ENCODE measurements around the gene CTPS1.

The CTPS1 gene

DNA sequence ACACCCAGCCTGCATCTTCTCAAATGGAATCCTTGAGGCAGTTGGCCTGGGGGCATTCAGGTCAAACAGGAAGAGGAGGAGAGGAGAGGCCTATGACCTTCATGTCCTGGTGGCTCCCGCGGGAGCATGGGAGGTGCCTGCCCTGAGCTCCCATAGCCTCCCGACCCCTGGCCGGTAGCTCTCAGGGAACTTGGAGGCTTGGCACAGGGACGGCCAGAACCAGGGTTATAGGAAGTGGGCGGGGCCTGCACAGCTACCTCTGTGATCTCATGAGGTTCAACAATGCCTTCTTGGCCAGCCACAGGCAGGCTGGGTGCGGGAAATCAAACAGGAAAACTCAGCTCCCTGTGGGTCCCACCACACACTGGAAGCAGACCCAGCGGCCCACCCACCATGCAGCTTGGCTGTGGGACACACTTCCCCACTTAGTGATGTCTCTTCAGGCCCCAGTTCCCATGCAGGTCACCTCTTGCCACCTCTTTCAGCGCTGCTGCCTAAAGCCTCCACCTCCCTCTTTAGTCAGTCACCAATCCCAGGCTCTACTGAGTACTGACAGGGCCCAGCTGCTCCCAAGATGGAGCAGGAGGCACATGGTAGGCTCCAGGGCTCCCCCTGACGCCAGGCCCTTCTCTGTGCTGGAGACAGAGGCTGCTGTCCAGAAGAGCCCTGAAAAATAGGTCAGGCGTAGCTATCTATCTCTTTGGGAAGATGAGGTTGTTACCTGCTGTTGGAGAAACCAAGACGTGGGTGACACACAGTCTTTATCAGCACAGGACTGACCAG is 42.2 kb downstream of the CTPS1 start, which contains the start of gene SLFNL1:
Gene SLFNL1, minus strand, starts transcription at position 200 of the 783 bp plus-strand sequence. CDS start 1,065 bp downstream, outside the sequence.
- no peak for DNase-seq (ENCODE audit: low read depth in 1 of 2, low spot score in 1 of 2)

DNA sequence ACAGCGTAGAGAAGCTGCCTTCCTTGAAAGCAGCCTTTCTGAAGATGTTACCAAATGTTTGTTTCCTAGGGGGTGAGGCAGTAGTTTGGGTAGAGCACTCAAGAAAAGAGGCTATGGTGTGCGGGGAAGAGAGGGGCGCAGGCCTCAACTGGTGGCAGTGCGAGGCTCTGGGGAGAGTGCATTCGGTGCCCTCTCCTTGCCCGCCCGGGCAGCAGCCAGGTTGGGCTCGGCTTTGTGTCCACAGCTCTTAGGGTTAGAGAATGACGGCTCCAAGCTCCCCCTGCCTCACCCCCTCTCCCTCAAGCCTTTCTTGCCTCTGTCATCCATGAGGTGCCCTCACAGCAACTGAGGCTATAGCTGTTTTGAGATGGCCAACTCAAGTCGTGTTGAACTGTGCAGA is 42.9 kb downstream of the CTPS1 start:
- no peak for DNase-seq (ENCODE audit: low read depth in 1 of 2, low spot score in 1 of 2)

DNA sequence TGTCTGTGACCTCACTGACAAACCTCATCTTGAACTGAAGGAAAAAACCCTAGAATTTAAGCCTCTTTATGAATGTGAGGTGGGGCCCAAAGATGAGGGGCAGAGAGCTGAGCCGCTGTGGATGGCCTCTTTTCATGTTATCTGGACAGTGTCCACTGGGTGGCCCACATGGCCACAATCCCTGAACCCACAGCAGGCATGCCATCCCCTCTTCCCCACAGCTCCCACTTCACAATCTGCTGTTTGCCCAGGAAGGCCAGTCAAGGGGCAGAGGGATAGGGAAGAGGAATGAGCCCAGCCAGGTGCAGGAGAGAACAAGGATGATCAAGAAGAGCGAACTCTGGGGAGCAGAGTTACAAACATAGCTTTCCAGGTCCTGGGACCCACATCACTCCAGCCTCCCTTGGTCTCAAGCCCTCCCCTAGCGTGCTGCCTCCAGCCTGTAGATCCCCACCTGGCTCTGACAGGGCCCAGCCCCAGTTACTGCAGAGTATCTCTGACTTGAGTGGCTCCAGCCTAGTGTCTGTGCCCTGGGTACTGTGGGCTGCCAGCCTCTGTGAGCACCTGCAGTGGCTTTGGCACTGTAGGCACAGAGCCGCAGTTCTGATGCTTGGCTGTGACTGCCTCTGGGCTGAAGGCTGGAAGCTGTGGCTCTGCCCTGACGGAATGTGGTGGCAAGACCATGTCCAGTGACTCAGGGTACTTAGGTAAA is 43.9 kb downstream of the CTPS1 start:
- no peak for DNase-seq (ENCODE audit: low read depth in 1 of 2, low spot score in 1 of 2)

DNA sequence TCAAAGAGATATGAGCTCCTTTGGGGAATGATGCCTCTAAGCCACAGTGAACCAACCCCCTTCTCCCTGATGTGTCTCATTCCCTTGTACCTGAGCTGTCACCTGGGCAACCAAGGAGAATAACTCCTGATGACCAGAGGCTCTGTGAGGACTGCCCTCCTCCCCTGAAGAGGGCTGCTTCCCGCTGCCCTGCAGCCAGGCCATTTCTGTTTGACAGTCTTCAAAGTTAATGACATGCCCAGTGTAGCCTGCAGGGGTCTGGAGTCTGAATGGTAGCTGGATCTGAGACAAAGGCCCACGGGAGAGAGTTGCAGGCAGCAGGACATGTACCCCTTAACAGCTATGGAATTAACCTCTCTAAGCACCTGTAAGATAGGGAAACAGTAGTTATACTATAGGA is 45.5 kb downstream of the CTPS1 start:
- DNase-seq (ENCODE audit: low read depth in 1 of 2, low spot score in 1 of 2): no peak

DNA sequence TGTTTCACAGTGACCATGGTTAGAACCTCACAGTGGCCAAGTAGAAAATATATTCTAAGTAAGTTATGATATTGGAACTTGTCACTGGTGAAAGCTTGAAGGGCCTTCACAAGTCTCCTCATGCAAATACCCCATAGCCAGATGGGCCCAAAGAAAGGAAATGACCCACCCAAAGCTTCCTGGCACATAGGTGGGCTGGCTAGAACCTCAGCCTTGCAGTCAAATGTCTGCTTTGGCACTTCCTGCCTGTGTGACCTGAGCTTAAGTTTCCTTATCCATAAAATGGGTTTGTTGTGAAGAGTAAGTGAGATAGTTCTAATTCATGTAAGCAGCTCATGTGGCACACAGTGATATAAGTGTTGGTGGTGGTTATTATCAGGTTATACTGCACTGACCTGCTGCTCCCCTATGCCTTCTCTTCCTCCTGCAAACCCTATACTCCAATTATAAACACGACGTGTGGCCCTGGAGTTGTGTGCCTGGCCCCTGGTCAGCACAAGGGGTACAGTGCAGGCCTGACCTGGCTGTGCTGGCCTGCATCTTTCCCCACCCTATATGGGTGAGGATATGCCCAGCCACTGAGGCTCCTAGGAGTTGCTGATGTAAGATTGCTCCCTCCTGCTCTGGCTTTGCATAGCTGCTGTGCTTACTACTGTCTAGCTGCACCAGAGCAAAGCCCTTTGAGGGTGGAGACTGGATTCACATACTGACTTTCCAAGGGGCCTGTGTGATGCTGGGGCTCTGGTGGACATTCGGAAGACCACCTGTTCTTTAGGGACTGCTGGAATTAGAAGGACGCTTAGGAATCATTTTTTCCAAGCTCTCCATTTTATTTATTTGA is 46.7 kb downstream of the CTPS1 start:
- no peak for DNase-seq (ENCODE audit: low read depth in 1 of 2, low spot score in 1 of 2)

DNA sequence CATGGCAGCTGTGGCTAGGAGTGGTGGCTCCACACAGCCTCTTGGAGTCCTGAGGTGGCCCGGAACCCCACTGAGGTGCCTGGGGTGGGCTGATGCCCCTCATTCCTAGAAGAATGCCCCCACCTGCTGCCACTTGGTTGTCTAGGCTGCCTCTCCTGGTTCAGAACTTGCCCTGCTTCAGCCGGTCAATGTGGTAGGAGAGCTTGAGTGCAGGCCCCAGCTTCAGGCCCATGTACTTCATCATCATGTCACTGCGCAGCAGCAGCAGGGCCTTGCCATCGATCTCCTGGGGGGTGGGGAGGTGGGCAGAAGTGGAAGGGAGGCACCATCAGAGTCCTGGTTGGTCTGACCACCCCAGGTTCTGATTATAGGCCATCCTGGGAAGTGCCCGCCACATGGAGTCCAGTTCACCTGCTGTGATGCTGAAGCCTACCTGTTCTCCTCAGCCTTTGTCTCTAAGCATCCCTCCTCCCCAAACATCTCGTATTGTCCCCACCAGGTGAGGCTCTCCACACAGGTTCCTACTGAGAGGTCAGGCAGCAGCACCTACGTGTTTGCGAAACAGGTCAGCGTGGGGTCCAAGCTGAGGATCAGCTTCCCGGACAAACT is 48.6 kb downstream of the CTPS1 start:
- no peak for DNase-seq (ENCODE audit: low read depth in 1 of 2, low spot score in 1 of 2)

DNA sequence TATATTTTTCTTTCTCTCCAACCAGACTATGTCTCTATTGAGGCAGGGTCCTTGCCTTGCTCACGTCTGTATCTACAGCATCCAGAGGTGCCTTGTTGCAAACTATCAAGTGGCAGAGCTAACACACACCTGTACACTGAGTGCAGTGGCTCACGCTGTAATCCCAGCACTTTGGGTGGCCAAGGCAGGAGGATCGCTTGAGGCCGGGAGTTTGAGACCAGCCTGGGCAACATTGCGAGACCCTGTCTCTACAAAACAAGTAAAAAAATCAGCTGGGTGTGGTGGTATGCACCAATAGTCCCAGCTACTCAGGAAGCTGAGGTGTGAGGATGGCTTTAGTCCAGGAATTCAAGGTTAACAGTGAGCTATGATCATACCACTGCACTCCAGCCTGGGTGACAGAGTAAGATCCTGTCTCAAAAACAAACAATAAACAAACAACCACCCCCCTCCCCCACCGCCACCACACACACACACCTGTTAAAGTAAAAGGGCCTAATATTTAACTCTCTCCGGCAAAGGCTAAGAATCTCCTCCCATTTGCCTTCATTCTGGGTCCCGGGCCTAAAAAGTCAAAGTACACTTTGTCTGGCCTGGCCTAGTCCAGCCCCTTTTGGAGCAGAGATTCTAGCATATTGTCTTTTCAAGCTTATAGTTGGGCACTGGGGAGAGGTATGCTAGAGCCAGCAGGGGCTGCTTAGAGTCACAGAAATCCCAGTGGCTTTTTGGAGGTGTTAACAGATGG is 51.5 kb downstream of the CTPS1 start:
- no peak for DNase-seq (ENCODE audit: low read depth in 1 of 2, low spot score in 1 of 2)

DNA sequence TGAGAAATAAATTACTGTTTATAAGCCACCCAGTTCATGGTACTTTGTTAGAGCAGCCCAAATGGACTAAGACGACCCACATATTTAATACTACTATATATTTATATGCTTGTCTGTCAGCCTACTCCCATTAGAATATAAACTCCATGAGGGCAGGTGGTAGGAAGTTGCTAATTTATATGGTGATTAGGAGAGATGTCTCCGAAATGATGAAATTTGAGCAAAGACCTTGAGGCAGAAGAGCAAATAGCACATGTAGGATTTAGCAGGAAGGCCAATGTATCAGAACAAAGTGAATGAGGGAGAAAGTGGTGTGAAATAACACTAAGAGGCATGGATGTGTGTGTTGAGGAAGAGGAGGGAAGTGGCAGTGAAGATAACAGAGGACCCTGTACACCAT is 52.7 kb downstream of the CTPS1 start:
- no peak for DNase-seq (ENCODE audit: low read depth in 1 of 2, low spot score in 1 of 2)

DNA sequence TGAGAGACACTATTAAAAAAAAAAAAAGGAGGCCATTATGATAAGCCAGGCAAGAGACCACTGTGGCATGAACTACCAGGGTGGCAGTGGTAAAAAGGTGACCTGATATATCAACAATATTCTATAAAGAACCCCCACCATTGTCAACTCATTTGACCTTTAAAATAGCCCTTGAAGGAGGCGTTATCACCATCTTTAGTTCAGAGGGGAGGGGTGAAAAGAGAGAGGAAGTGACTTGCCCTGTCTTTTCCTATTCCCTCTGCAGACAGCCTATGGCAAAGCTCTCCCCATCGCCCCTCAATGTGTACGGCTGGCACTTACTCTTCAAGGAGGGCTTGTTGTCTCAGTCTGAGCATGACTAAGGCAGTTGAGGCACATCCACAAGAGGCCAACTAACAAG is 53.8 kb downstream of the CTPS1 start:
- DNase-seq (ENCODE audit: low read depth in 1 of 2, low spot score in 1 of 2): no peak

DNA sequence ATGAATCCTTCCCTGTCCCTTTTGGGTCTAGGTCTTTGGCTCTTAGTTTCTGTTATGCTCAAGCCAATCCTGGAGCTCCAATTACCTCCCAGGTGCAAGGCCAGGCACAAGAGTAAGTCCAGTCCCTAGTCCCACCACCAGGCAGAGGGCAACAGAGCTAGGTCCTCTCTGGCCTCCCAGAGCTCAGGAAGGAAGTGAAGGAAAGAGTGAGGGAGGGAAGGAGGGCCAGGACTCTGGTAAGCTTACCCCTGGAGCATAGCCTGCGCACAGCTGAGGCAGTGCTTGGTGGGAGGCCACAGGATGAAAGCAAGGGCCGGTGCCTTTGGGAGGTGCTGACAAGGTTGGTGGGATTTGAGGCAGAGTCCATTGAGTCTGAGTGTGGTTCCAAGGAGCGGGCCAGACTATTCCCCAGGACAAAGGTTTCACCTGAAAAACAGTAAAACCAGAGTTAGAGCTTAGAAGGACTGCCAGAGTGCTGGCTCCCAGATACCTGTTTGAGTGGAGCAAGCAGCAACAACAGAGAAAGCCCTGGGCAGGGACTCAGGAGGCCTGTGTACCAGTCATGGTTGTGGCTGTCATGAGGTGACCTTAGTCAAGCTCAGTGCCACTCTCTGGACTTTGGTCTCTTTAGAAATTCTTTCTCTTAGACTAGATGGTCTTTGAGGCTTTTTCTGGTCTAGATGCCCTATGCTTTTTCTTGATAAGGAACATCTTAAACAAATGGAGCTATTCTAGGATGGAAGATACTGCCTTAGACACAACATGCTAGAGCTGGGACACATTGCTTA is 57.8 kb downstream of the CTPS1 start:
- DNase-seq (ENCODE audit: low read depth in 1 of 2, low spot score in 1 of 2): no peak

DNA sequence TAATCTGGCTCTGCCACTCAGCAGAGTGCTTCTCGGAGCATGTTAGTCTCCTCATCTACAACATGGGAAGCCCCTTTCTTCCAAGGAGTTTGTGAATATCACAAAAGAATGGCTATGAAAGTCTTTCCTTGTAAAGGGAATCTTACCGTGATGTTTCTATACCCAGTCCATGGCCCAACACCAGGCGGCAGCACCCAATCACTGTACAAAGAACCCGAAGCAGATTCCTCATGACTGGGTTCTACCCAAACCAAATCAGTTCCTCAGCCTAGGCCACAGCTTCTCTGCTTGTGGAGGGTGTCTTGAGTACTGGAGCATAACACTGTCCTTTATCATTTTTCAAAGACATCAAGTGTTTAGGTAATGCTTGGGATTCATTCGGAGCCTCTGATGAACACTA is 58.6 kb downstream of the CTPS1 start:
- no peak for DNase-seq (ENCODE audit: low read depth in 1 of 2, low spot score in 1 of 2)

DNA sequence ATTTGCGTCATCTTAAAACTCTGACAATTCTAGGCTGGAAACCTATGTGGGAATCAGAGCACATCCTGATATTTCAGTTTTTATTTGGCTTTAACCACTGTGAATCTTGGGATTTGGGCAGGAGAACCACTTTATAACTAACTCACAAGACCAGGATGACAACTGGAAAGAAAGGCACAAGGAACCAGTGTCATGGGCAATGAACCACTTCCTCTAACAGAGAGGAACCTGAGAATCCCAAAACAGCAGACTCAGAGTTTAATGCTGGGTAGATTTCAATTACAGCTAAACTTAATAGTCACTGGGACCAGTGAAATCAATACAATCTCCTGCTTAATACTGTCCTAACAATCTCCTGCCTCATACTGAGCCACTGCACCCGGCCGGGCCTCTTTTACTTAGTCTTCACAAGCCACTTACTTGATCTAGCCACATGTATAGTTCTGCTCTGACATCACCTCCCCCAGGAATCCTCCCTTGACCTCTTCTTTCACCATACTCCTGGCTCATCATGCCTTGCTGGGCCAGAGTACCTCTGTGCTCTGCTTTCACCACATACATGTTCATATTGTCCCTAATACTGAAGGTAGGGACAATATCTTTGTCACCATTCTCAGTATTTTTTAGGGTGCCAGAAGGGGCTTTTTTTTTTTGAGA is 62.2 kb downstream of the CTPS1 start:
- DNase-seq (ENCODE audit: low read depth in 1 of 2, low spot score in 1 of 2): no peak

DNA sequence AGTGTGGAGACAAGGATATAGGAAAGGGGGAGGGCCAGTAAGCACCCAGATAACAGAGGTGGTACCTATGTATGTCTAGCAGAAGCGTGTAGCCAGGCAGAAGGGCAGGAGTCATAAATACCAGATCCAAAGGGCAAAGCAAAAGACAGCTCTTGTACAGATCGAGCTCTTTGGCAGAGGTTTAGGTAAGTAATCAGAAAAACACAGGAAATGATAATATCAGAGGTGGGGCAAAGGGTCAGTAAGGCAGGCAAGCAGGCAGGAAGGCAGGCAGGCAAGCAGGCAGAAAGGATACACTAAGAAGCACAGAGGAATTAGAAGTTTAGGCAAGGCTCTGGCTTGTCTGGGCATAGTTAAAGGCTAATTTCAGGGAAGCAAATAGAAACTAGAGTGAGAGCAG is 64.7 kb downstream of the CTPS1 start:
- no peak for DNase-seq (ENCODE audit: low read depth in 1 of 2, low spot score in 1 of 2)

DNA sequence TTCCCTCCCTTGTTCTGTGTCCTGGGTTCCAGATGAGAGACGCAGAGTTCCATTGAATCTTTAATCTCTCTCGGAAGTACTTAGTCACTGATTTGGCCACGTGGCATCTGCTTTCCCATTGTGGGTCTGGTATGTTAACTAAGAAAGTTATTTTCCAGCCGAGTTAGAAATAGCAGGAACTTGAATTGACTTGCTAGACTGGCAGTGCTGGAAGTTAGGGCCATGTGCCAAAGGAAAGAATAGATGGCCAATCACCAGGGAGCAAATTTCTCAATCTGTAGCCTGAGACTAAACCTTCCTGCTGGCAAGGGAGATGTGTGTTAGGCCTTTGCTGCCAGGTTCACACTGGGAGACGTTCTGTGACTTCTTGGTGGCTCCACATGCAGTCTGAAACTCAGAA is 66.2 kb downstream of the CTPS1 start:
- DNase-seq (ENCODE audit: low read depth in 1 of 2, low spot score in 1 of 2): no peak

DNA sequence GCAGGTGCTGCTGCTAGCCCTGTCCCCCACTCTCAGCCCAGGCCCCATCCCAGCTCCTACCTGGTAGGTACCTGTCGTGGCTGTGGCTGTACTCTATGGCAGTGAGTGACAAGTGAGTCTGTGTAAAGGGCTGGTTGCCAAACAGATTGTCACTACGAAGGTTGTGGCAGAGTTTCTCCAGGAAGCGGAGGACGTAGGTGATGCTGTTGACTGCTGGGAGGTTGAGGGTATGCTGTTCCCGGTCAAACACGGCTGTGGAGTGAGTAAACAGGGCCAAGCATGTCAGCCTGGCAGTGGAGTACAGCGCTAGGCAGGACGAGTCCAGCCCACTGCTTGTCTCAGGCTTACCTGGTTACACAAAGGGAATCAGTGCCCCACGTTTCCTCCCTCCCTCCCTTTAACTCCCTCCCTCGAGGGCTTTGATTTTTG is 66.9 kb downstream of the CTPS1 start:
- no peak for DNase-seq (ENCODE audit: low read depth in 1 of 2, low spot score in 1 of 2)

DNA sequence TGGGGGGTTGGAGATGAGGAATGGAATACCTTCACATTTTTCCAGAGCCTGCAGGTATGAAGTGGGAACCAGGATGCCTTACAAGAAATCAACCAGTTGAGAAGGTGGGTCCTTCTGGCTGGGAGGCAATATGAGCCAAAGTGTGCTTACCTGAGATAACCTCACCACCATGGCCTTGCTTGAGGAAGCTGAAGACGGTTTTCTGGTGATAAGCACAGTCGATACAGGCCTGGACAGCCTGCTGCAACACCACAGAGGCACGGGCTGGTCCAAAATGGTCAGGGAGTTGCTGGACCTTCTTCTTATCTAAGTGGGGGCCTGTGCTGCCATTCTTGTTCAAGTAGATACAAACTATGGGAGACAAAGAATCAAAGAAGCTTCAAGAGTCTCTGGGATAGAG is 69.0 kb downstream of the CTPS1 start:
- no peak for DNase-seq (ENCODE audit: low read depth in 1 of 2, low spot score in 1 of 2)

DNA sequence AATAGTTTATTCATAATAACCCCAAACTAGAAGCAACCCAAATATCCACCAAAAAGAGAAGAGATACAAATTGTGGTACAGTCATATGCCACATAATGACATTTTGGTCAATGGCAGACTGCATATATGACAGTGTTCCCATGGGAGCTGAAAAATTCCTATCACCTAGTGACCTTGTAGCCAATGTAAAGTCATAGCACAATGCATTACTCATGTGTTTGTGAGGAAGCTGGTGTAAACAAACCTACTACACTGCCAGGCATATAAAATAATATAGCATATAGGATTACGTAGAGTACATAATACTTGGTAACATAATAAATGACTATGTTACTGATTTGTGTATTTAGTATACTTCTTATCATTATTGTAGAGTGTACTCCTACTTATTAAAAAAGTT is 71.5 kb downstream of the CTPS1 start:
- DNase-seq (ENCODE audit: low read depth in 1 of 2, low spot score in 1 of 2): no peak

DNA sequence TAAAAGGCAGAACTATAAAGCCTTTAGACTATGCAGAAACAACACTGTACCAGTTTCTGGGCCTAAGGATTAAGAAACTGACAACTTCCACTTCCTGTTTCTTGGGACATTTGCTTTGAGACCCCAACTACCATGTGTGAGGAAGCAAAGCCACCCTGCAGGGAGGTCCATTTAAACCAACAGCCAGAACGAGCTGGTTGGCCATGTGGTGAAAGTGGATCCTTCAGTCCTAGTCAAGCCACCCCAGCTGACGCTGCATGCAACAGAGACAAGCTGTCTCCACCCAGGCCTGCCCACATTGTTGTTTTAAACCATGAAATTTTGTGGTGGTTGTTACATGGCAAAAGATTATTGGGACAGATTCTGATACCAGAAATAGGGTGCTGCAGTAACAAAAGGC is 73.8 kb downstream of the CTPS1 start:
- no peak for DNase-seq (ENCODE audit: low read depth in 1 of 2, low spot score in 1 of 2)

DNA sequence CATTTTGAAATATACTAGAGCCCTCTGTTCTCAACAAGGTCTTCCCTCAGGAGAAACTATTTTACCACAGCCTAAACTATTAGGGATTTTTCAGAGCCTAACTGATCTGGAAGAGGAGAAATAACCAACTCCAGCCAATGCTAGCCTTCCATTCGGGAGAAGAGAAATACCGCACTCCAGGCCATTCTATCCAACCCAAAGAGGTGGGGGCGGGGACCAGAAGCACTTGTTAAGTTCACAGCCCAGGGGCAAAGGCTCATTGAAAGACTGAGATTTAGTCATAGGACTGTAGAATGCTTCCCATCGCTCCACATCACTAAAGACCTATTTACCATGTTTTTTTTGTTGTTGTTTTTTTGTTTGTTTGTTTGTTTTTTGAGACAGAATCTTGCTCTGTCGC is 77.4 kb downstream of the CTPS1 start:
- DNase-seq (ENCODE audit: low read depth in 1 of 2, low spot score in 1 of 2): no peak

Data from stimulated activated CD4-positive, alpha-beta T cell treated with anti-CD3 and anti-CD28 coated beads, Interleukin-15, amount 100 ng/mL, for 1 hour (primary cell).